H1 (cell line): Measurements from ENCODE around the gene DNAI1.
A peak's percentile ranks its signal among the peaks of the same experiment; 100 is the strongest.

ENCODE experiments used
- CTCF ChIP-seq, 3 experiments: IDR thresholded peaks; 1 replicate in 2 of 3; 2 replicates in 1 of 3; pipeline versions ENCODE4 v1.5.1 to v1.6.1; 2011; ENCODE audit warnings: low read length in 3 of 3, mild to moderate bottlenecking in 3 of 3, inconsistent platforms in 2 of 3, low read depth in 1 of 3, moderate library complexity in 1 of 3; ENCODE audit not compliant: insufficient read depth in 1 of 3; ENCODE audit errors: control extremely low read depth in 1 of 3
- EP300 ChIP-seq, 2 experiments: IDR thresholded peaks; 1 replicate in 1 of 2; 2 replicates in 1 of 2; pipeline ENCODE4 v1.6.1; 2011 to 2012; ENCODE audit warnings: low read depth in 2 of 2, low read length in 2 of 2, mild to moderate bottlenecking in 2 of 2, borderline replicate concordance in 1 of 2, inconsistent platforms in 1 of 2, moderate library complexity in 1 of 2
- EZH2 ChIP-seq: fragments of 200-600 bp; sonication (generic); IDR thresholded peaks from 2 replicates; pipeline ENCODE4 v1.7.1; 2012; ENCODE audit warnings: low read depth, mild to moderate bottlenecking, moderate library complexity, low read length, inconsistent platforms; ENCODE audit not compliant: severe bottlenecking
- JUND ChIP-seq: IDR thresholded peaks from 2 replicates; pipeline ENCODE4 v1.6.1; 2011; ENCODE audit warnings: mild to moderate bottlenecking, improper control_type of control experiment, low read length
- POLR2A ChIP-seq, 2 experiments: IDR thresholded peaks; 1 replicate in 1 of 2; 2 replicates in 1 of 2; pipeline ENCODE4 v1.6.1; 2011; ENCODE audit warnings: low read depth in 2 of 2, low read length in 2 of 2, mild to moderate bottlenecking in 2 of 2; ENCODE audit errors: control extremely low read depth in 1 of 2
- POLR2AphosphoS5 ChIP-seq: IDR thresholded peaks from 2 replicates; pipeline ENCODE4 v1.6.1; 2011; ENCODE audit warnings: low read depth, low read length
- RFX5 ChIP-seq: IDR thresholded peaks from 2 replicates; pipeline ENCODE4 v1.6.1; 2011; ENCODE audit warnings: low read depth, low read length, improper control_type of control experiment, borderline replicate concordance
- SIN3A ChIP-seq, 2 experiments: IDR thresholded peaks in 1 of 2; conservative IDR thresholded peaks in 1 of 2; 2 replicates each; pipeline ENCODE4 v1.6.1; 2011 to 2012; ENCODE audit warnings: low read length in 2 of 2, improper control_type of control experiment in 1 of 2, low read depth in 1 of 2, mild to moderate bottlenecking in 1 of 2

DNA sequence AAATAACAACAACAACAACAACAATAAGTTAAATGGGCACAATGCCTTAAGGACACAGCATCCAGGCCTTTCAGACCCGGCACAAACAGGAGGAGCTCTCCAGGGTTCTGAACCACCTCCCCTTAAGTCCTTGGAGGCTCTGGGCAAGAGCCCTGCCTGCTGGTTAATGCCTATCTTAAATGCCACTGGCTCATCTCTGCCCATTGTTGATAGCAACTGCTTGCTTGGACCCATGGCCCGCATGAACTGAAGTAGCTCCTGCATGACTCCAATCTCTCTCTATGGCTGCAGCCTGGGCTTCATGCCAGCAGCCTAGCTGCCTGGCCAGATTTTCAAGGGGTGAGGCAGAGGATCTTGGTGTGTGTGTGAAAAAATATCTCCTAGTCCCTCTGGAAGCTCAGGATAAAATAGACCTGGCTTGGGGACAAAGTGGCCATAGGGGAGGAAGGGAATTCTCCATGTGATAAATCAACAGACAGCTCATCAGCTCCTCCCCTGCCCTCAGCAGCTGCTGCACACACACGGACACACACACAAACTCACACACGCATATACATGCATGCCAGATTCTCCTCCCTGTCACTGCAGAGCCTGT is 27.7 kb upstream of the DNAI1 start:
- TF ChIP-seq EZH2 (no peak), CTCF (IDR thresholded peaks at IDR 0.05; ENCODE audit: control extremely low read depth in 1 of 3, insufficient read depth in 1 of 3, low read depth in 1 of 3, low read length in 3 of 3) (no peak), POLR2A (IDR thresholded peaks at IDR 0.05; ENCODE audit: control extremely low read depth in 1 of 2, low read depth in 2 of 2, low read length in 2 of 2) (no peak), POLR2AphosphoS5 (no peak), RFX5 (no peak), EP300 (IDR thresholded peaks at IDR 0.05; ENCODE audit: borderline replicate concordance in 1 of 2, low read depth in 2 of 2, low read length in 2 of 2) (no peak), SIN3A (conservative IDR thresholded peaks at IDR 0.05 in 1 of 2, IDR thresholded peaks at IDR 0.05 in 1 of 2; ENCODE audit: low read depth in 1 of 2, low read length in 2 of 2) (peak; percentile 85; a peak in 2 of 4 replicates), JUND (no peak)
